GM18498 (cell line): ENCODE measurements around the gene GPR39.
A peak's percentile ranks its signal among the peaks of the same experiment; 100 is the strongest.
"Not testable (repeated sequence)": the region's sequence is repeated elsewhere in the genome, so short reads cannot be mapped to it uniquely, and the experiment has no call there.

Experiments used
- ATAC-seq: cut with Tn5 transposase; IDR thresholded peaks from one replicate; pipeline ENCODE4 v1.9.1; 2021; ENCODE audit warnings: mild to moderate bottlenecking, moderate library complexity; ENCODE audit not compliant: unreplicated experiment

GPR39 gene

DNA sequence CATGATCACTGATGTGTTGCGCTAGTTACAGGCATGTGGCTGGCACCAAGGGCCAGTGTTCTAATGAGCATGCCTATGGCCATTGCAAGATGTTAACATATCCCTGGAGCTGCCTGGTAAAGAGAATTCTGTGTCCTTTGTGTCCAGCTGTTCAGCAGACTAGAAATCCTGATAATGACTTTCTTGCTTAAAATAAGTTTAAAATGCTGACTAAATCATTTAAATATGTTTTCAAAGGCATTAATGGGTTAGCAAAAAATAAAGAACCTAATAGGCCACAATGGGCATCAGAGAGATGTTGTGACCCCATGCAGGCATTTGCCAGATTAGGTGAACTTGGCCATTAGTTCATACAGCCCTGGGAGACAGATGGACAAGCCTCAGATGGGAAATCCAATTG, 67.5 kb downstream of the GPR39 start:
- no peak for ATAC-seq

DNA sequence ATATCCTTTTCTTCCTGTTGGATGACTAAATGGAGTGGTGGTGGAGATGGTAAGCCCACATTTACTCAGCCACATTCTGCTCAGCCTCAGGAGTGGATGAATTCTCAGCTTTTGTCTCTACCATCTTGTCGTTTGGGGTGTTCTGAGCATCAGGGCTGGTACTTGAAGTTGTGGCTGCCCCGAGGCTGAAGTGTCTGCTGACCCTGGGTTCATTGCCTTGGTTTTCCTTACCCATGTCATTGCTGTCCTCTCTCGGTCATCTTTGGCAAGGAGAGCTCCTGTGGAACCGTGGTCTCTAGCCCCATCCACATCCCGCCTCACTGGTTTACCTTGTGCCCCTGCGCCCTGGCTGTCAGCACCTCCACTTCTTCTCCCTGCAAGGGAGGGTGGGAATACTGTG, 71.9 kb downstream of the GPR39 start:
- no peak for ATAC-seq

DNA sequence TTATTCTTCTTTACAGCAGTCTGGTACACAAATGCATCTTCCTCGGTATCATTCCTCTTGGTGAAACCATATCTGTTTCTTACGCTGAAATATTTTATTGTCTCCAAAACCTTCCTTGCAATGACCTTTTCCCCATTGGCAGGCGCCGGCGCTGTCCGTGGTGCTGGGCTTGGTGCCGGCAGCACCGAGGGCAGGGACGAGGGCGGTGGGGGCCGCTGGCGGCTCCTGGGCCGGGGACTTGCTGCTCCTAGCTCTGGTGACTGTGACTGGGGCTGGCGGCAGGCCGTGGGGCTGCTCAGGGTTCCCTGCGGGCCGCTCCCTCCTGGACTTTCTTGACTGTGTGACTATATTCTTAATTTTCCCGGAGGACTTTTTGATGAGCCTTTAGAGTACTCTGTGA, 72.5 kb downstream of the GPR39 start:
- ATAC-seq = no peak

DNA sequence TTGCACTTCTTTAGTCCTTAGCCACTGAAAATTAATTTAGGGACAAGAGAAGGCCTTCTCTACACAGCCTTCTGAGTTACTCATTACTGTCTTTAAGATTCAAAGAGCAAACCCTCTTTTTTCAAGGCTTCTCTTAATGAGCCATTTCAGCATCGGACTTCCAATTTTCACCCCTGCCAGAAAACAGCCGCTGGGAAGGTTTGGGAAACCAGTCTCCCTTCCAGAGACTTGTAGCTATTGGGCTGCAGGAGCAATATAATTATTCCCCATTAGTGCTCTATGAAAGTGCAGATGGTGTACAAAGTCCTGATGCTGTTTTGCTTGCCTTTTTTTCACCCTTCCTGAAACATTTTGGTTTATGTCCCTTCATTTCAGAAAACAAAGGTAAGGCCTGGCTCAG, 79.3 kb downstream of the GPR39 start:
- ATAC-seq = no peak

DNA sequence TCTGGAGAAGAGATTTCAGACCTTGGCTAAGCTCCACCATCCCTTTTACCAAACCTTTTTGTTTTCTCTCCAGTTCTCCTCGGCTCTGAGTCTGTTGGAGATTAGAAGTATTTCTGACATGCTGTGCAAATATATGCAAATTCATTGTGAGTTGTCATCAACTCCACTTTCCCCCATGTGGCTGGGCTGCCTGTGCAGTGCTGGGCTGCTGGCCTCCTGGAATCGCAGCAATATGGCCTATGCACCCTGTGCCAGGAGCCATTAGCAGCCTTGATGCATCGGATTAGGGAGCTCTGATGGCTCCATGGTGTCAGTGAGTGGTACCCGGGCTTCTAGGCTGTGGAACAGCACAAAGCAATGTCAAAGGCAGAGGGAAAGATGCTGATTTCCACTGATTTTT, 80.0 kb downstream of the GPR39 start:
- no peak for ATAC-seq

DNA sequence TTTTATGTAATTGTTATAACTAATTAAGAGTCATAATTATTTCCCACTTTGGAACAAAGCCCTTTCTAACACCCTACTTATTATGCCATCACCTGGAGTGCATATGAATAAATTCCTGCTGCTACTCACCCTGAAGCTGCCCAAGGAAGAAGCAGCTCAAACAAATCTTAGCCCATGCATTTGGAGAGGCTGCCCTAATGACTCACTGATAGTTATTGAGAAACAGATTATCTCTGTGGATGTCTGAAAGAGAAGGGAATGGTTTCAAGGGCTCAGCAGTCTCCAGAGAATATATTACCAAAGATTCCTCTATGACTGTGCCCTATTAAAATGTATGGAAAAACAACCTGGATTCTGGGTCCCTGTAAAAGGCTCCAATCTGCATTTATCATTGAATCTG, 81.0 kb downstream of the GPR39 start:
- ATAC-seq = no peak

DNA sequence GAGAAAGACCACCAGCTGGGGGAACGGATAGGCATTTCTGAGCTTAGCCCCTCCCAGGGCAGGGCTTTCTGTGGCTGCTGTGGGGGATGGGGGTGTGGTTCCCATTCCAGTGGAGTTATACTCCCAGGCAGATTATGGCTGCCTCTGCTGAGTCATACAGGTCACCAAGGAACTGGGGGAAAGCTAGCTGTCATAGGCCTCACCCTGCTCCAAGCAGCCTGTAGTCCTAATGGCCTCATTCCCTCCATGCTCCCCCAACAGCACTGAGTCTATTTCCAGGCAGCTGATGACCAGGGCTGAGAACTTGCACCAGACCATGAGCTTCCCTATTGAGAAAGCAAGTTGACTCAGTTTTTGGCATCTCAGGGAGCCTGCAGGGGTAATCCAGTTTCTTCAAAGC, 87.1 kb downstream of the GPR39 start:
- ATAC-seq = no peak

DNA sequence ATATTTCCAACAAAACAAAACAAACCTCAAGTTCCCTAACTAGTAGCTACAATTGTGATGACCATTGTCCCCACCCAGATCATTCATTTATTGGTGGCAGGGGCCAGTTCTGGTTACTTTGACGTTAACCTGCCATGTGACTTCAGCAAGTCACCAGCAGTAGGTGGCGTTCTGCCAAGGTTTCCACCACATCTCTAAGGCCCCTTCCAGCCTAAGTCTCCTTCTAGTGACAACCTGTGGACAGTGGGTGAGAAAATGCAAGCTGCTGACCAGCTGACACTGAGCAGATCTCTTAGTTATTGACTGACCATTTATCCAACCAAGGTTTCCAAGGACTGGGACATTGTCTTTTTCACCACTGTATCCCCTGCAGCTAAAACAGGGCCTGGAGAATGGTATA, 98.4 kb downstream of the GPR39 start:
- ATAC-seq = no peak

DNA sequence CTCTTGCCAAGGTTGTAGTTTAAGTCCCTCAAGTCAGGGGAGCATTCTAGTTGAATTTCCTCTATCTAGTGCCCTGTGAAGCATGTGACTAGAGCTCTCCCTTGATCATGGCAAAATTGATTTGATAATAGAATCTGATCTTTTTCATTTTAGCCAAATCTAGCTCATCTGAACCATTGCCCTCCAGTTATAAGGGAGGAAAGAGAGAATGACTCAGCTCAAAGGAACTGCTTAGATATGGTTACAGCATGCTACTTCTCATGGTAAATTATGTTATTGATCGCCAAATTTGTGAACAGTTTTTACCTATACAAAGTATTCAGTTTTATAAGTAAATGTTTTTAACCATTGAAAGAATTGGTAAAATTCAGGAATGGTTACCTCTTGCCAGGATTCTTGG, 100.8 kb downstream of the GPR39 start:
- no peak for ATAC-seq

DNA sequence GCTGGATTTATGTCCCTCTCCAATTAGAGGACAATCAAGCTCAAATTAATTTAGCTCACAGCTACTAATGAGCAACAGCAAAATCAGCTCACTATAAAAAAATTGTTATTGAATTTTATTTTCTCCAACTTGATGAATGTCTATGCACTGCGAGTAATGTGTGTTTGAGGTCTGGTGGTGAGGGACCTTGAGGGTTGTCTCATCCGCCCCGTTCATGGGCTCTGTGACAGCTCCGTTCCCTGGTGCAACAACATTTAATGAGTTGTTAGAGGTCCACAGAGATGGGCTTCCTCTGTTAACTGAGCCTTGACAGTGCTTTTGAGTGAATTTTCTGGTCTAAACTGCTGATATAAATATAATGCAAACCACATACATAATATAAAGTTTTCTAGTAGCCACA, 101.7 kb downstream of the GPR39 start:
- ATAC-seq = no peak

DNA sequence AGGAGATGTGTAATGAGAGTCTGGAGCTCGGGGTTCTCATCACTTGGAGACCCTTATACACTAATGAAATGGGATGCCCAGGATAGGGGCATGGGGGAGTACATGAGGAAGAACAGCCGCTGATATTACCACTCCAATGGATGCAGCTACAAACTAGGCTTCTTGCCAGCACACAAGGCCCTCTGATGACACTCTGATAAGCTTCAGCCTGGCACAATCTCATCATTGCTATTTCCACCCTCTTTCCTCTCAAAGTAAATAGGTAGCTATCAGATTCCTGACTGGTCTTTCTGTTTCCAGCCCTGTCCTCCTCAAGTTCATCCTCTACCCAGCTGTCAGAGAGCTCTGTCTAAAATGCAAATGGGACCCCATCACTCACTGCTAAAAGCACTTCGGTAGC, 103.0 kb downstream of the GPR39 start:
- ATAC-seq = no peak

DNA sequence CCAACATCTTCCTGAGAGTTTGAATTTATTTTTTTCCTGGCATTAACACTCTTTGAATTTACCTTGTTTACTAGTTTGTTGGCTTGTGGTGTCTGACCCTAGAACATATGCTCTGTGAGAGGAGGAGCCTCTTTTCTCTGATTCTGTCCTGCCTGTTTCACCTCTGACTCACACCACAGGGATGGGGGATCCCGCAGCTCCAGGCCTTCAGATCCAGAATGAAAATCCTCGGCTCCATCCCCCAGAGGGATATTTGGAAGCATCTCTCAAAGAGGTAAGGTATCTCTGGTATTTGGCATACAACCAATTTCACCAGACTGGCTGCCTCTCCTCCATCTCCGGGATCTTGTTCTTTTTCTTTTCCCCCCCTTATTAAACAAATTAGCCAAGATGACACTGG, 104.7 kb downstream of the GPR39 start:
- ATAC-seq = no peak

DNA sequence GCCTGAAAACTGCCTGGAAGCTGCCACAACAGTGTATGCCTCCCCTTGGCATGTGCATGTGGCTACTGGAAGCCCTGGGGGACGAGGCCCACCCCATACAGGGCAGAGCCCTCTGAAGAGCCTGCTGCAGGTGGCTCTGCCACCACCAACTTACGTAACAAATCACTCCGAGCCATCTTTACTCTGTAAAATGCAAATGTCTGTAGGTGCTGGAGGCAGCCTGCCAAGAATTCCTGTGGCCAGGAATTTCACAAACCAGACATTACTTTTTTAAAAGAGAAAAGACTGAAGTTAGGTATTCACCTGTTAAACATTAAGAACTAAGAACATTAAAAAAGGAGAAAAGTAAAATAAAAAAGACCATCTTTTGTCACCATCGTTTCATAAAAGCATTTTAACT, 106.3 kb downstream of the GPR39 start:
- no peak for ATAC-seq

DNA sequence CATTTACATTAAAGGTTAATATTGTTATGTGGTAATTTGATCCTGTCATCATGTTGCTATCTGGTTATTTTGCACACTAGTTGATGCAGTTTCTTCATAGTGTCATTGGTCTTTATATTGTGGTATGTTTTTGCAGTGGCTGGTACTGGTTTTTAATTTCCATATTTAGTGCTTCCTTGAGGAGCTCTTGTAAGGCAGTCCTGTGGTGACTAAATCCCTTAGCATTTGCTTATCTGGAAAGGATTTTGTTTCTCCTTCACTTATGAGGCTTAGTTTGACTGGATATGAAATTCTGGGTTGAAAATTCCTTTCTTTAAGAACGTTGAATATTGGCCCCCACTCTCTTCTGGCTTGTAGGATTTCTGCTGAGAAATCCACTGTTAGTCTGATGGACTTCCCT, 120.5 kb downstream of the GPR39 start:
- not testable (repeated sequence) for ATAC-seq

DNA sequence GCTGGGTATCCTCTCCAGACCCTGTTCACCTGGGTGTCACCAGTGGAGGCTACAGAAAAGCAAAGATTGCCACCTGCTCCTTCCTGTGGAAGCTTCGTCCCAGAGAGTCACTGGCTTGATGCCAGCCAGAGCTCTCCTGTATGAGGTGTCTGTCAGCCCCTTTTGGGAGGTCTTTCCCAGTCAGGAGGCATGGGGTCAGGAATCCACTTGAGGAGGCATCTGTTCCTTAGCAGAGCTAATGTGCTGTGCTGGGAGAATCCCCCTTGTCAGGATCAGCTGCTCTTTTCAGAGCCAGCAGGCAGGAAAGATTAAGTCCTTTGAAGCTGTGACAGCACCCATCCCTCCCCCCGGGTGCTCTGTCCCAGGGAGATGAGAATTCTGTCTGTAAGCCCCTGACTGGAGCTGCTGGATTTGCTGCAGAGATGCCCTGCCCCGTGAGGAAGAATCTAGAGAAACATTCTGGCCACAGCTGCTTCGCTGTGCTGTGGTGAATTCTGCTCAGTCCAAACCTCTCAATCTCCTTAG, 121.8 kb downstream of the GPR39 start:
- no peak for ATAC-seq

DNA sequence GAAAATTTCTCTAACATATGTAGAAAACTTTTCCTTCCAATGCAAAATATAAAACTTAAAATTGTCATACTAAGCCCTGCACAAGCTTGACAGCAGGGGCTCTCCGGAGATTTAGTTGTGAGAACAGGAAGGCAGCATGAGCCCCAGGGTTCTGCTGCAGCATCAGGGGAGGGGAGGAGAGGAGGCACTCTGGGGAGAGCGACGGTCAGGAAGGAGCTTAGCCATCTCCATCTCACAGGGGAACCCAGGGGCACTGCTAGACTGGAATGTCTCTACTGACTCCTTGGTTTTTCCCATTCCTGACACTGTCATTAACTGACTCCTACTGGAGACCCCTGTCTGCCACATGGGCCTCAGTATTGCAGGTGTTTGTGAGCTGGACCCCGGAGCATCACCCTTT, 123.6 kb downstream of the GPR39 start:
- ATAC-seq = no peak

DNA sequence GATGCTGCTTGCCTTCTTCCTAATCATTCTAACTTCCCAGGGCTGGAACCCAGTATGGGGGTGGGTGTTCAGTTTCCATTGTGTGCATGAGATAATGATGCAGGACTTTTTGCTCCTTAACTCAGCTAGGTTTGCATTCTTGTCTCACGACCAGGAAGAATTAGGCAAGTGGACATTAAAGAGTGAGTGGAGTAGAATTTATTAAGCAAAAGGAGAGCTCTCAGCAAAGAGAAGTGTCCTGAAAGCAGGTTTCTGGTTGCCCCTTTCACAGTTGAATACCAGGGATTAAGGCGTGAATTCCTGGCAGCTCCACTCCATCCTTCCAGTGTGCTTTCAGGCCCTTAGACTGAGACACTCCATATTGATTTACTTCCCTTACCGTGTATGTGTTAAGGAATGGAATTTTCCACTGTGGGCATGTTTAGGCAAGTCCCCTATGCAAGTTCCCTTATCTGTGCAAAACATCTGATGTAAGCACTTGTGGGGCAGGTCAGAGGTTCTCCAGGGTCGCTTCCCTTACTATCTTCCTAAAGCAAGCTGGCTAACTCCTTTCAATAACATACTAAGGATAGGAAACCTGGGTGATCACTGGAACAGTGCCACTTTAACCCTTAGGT, 126.5 kb downstream of the GPR39 start:
- no peak for ATAC-seq

DNA sequence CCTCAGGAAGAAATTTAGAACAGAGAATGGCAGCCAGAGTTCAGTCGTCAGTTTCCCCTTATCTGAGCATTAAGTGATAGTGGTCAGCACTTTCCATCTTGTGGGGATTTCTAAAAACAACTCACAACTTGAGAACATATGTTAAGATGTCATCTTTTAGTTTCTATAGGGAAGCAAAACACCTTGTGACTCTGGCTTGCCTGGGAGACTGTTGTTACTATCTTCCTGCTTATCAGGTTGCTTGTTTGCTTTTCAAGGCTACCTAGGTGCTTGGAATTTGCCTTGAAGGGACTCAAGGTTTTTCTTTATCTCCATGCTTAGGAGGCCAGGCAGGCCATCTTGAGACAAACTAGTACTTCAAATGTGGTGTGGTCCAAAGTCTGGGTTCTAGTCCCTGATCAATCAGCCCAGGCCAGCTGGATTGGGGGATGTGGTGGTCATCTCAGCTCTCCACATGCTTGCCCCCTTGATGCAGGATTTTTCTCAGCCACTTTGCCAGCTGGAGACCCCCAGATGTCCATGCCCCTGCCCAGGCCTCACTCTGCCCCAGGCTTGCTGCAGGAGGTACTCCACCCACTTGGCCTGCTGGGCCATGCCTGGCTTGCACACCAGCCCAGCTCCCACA, 127.5 kb downstream of the GPR39 start:
- ATAC-seq = no peak

DNA sequence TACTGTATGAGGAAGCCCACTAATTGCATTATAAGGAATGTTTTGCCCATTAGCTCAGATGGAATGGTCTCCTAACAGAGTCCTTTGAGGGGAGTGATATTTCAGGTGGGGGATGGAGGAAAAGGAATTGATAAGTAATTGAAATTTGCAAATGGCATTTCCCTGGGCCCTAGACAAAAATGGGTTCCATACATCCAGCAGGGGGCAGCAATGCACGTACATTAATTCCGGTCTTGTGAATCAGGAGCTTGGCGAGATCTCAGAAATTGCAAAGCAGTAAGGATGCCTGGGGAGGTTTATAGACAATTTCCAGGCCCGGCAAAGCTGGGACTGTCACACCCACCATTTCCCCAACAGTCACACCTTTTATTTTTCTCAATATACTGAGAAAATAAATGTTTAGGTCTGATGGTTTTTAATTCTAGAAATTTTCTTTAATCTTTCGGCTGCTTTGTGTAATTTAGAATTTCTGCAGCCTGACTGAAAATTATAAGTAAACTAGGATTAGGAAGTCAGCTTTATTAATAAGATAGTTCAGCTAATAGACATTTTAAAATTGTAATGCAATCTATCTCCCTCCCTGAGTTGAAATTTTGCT, 130.6 kb downstream of the GPR39 start:
- ATAC-seq = peak; percentile 67

DNA sequence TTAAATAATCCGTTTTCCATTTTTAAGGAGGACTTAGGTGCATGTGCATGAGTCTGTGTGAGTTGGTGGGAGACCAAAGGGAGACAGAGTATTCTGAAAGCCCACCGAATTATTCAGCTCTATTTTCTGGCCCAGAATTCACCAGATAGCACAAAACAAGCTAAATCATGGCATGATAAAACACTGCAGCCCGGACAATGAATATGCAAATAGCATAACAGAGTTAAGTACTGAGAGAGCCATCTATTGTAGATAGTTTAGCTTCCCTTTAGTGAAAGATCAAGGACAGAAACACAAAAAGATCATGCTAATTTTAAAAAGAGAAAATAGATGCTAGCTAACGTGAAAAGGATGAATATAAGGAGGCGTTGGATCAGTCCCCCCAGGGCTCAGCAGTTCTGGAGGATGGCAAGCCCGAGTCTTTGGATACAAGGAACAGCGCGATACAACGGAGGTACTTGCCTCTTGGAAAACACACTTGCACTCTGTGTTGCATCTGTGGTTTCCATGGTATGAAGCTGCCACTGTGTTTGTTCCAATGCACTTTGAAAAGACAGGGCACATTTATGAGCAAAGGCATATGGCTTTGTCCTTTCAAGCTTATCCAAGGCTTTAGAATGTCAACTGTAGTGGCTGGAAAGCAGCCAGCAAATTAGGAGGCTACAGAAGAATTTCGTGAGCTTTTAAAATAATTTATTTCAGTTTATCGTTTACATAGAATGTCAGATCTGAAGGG, 133.5 kb downstream of the GPR39 start:
- ATAC-seq = no peak

DNA sequence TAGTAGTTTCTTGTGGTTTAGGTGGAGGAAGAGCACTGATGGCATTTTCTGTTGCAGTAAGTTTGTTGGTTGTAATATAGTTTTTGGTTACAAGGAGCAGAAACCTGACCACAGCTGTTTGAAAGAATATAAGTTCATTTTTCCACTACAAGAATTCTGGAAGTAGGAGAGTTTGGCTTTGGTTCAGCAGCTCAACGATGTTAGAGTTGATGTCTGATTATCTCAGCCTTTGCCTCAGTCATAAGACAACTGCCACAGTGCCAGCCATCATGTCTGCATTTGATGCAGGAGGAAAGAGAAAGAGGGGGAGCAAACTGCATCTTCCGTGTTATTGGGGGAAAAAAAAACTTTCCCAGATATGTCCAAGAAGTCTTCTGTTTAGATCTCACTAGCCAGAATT, 134.3 kb downstream of the GPR39 start:
- no peak for ATAC-seq

DNA sequence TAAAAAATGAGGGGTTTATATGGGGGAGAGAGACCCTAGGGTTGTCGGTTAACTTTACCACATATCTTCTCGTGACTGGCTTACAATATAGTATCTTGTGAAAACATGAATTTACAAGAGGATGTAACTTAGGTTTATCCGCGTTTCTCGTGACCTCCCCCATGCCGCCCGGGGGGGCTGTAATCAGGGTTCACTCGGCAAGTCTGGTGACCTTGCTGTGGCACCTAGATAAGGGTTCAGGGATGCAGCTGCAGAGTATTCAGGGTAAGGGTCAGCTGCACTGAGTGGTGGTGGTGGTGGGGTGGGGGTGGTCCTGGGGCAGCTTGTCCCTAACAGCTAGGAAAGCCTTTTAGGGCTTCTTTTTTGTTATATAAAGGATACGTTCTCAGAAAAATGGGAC, 141.1 kb downstream of the GPR39 start:
- ATAC-seq = no peak
